ENCODE data around the gene PTPRN2.

Gene PTPRN2

GRCh38 chr7:158191671-158192070, 396.0 kb downstream of the PTPRN2 start:
- no peak overlapping the region for H3K4me3 ChIP-seq (ENCODE audit: low read length)
- DNase-seq (ENCODE audit: low read depth), result no peak
- TF ChIP-seq CTCF (conservative IDR thresholded peaks at IDR 0.05; ENCODE audit: low read length), result no peak

- DNase-seq (ENCODE audit: low read depth), result no peak
- TF ChIP-seq CTCF (conservative IDR thresholded peaks at IDR 0.05; ENCODE audit: low read length), result no peak
- H3K4me3 ChIP-seq (ENCODE audit: low read length), result no peak overlapping the region
Observed at GRCh38 chr7:158190756-158191155, 396.9 kb downstream of the PTPRN2 start.

GRCh38 chr7:158188676-158189075, 398.9 kb downstream of the PTPRN2 start:
- no peak for TF ChIP-seq CTCF (conservative IDR thresholded peaks at IDR 0.05; ENCODE audit: low read length)
- H3K4me3 ChIP-seq (ENCODE audit: low read length), result no peak overlapping the region

GRCh38 chr7:158187694-158187994, 400.0 kb downstream of the PTPRN2 start:
- no peak overlapping the region for H3K4me3 ChIP-seq (ENCODE audit: low read length)
- no peak for TF ChIP-seq CTCF (conservative IDR thresholded peaks at IDR 0.05; ENCODE audit: low read length)
- DNase-seq (ENCODE audit: low read depth), result no peak

More at GRCh38 chr7:158188676-158189075, 398.9 kb downstream of the PTPRN2 start:
- DNase-seq (ENCODE audit: low read depth), result no peak

GRCh38 chr7:158186864-158187693, 400.5 kb downstream of the PTPRN2 start:
- H3K4me3 ChIP-seq (ENCODE audit: low read length), result no peak overlapping the region
- DNase-seq (ENCODE audit: low read depth), result no peak
- no peak for TF ChIP-seq CTCF (conservative IDR thresholded peaks at IDR 0.05; ENCODE audit: low read length)

- no peak for DNase-seq (ENCODE audit: low read depth)
- no peak for TF ChIP-seq CTCF (conservative IDR thresholded peaks at IDR 0.05; ENCODE audit: low read length)
- no peak overlapping the region for H3K4me3 ChIP-seq (ENCODE audit: low read length)
Observed at GRCh38 chr7:158186406-158186805, 401.2 kb downstream of the PTPRN2 start.

GRCh38 chr7:158185653-158186052, 402.0 kb downstream of the PTPRN2 start:
- TF ChIP-seq CTCF (conservative IDR thresholded peaks at IDR 0.05; ENCODE audit: low read length), result no peak
- H3K4me3 ChIP-seq (ENCODE audit: low read length), result no peak overlapping the region
- no peak for DNase-seq (ENCODE audit: low read depth)

All from AG10803 (cell line).